GM21825 (cell line): ENCODE data around the gene CCDC83.
"Not testable (repeated sequence)": the region's sequence is repeated elsewhere in the genome, so short reads cannot be mapped to it uniquely, and the experiment has no call there.

Experiments
- ATAC-seq: cut with Tn5 transposase; IDR thresholded peaks from one replicate; pipeline ENCODE4 v1.9.1; 2021; ENCODE audit warnings: mild to moderate bottlenecking, moderate library complexity; ENCODE audit not compliant: unreplicated experiment

Gene CCDC83

GRCh38 chr11:85886089-85887056 lies 31.2 kb downstream of the CCDC83 start:
- ATAC-seq, result no peak

GRCh38 chr11:85889108-85889507 lies 33.9 kb downstream of the CCDC83 start:
- ATAC-seq, result no peak

- ATAC-seq, result no peak
Measured at GRCh38 chr11:85889676-85890579, 34.7 kb downstream of the CCDC83 start.

GRCh38 chr11:85893395-85893794 lies 38.2 kb downstream of the CCDC83 start:
- no peak for ATAC-seq

GRCh38 chr11:85896876-85897275 lies 41.7 kb downstream of the CCDC83 start:
- ATAC-seq, result no peak

- no peak for ATAC-seq
Measured at GRCh38 chr11:85898456-85898855, 43.3 kb downstream of the CCDC83 start.

GRCh38 chr11:85902353-85902752 lies 47.2 kb downstream of the CCDC83 start:
- ATAC-seq, result no peak

- no peak for ATAC-seq
Measured at GRCh38 chr11:85903406-85903805, 48.2 kb downstream of the CCDC83 start.

- ATAC-seq, result no peak
Measured at GRCh38 chr11:85903811-85904210, 48.6 kb downstream of the CCDC83 start.

- no peak for ATAC-seq
Measured at GRCh38 chr11:85912414-85912813, 57.2 kb downstream of the CCDC83 start.

- ATAC-seq, result no peak
Measured at GRCh38 chr11:85913513-85913912, 58.3 kb downstream of the CCDC83 start.

GRCh38 chr11:85914425-85914824 lies 59.2 kb downstream of the CCDC83 start:
- ATAC-seq, result no peak

GRCh38 chr11:85918910-85919794 lies 64.0 kb downstream of the CCDC83 start:
- no peak for ATAC-seq

GRCh38 chr11:85922367-85922766 lies 67.2 kb downstream of the CCDC83 start:
- no peak for ATAC-seq

- no peak for ATAC-seq
Measured at GRCh38 chr11:85923455-85923854, 68.3 kb downstream of the CCDC83 start.

GRCh38 chr11:85926653-85927214 lies 71.6 kb downstream of the CCDC83 start:
- not testable (repeated sequence) for ATAC-seq

GRCh38 chr11:85930879-85931366 lies 75.7 kb downstream of the CCDC83 start:
- ATAC-seq, result no peak

GRCh38 chr11:85934596-85935169 lies 79.5 kb downstream of the CCDC83 start:
- no peak for ATAC-seq

GRCh38 chr11:85935751-85936150 lies 80.6 kb downstream of the CCDC83 start:
- no peak for ATAC-seq

GRCh38 chr11:85937835-85938234 lies 82.7 kb downstream of the CCDC83 start:
- ATAC-seq, result no peak
